H1 (cell line): ENCODE data around the gene PDE3A. TPM values are rescaled to one million over a fixed set of nuclear protein-coding genes. Genes with fewer than 3 reads are reported as not detected.

ENCODE experiments used
- CTCF ChIA-PET: fragments of 300-600 bp; sonication (Branson Sonifier 250); formaldehyde crosslinking; loops from one replicate; lab custom pipeline; 2021; ENCODE audit not compliant: partially characterized antibody; lab: Charles Lee
- POLR2A ChIA-PET: fragments of 300-600 bp; sonication (Branson Sonifier 250); formaldehyde crosslinking; loops from one replicate; lab custom pipeline; 2021; ENCODE audit warnings: inconsistent platforms; ENCODE audit not compliant: partially characterized antibody; lab: Charles Lee
- DNase-seq, 2 experiments: peaks; one replicate each; pipeline versions ENCODE4 v3.0.0 to v3.0.0-alpha.2; 2010 to 2022; ENCODE audit warnings: low spot score in 2 of 2, low read depth in 1 of 2, mixed read lengths in 1 of 2
- FAIRE-seq: peaks from 2 replicates; lab custom pipeline; 2011; peaks lifted over from hg19 to GRCh38; lab: Jason Lieb, UNC
- H2AFZ ChIP-seq: 2 replicates; pipeline ENCODE4 v1.8.1; 2012; ENCODE audit warnings: low read length, inconsistent platforms
- H2AK5ac ChIP-seq: 2 replicates; pipeline ENCODE4 v1.6.1; 2013; ENCODE audit warnings: low read depth, low read length
- H2BK120ac ChIP-seq: replicated peaks from 2 replicates; pipeline ENCODE3; 2013; ENCODE audit warnings: low read depth, low read length, inconsistent platforms
- H2BK12ac ChIP-seq: 2 replicates; pipeline ENCODE4 v1.6.1; 2013; ENCODE audit warnings: low read depth, low read length
- H2BK15ac ChIP-seq: 2 replicates; pipeline ENCODE4 v1.6.1; 2013; ENCODE audit warnings: low read length
- H2BK20ac ChIP-seq: 2 replicates; pipeline ENCODE4 v1.6.1; 2013; ENCODE audit warnings: low read length
- H2BK5ac ChIP-seq: 2 replicates; pipeline ENCODE4 v1.6.1; 2013; ENCODE audit warnings: low read depth, low read length
- H3K14ac ChIP-seq: 2 replicates; pipeline ENCODE4 v1.6.1; 2013; ENCODE audit warnings: inconsistent platforms; ENCODE audit not compliant: insufficient read length
- H3K18ac ChIP-seq: 2 replicates; pipeline ENCODE4 v1.6.1; 2013; ENCODE audit warnings: low read length; ENCODE audit errors: extremely low read depth
- H3K23ac ChIP-seq: 2 replicates; pipeline ENCODE4 v1.6.1; 2013; ENCODE audit warnings: inconsistent platforms; ENCODE audit not compliant: insufficient read length
- H3K23me2 ChIP-seq: 2 replicates; pipeline ENCODE4 v1.6.1; 2013; ENCODE audit warnings: low read depth, low read length
- H3K27ac ChIP-seq: 2 replicates; pipeline ENCODE4 v1.6.1; 2011; ENCODE audit warnings: low read depth, low read length, inconsistent platforms
- H3K27me3 ChIP-seq, 4 experiments: replicated peaks in 1 of 4; 1 replicate in 1 of 4; 2 replicates in 3 of 4; pipeline versions ENCODE4 v1.6.1 to v1.8.1; 2011 to 2013; ENCODE audit warnings: low read length in 3 of 4, mild to moderate bottlenecking in 3 of 4, inconsistent platforms in 2 of 4, mixed read lengths in 2 of 4, moderate library complexity in 1 of 4; ENCODE audit not compliant: control insufficient read depth in 3 of 4, insufficient read depth in 3 of 4; ENCODE audit errors: extremely low read depth in 1 of 4
- H3K36me3 ChIP-seq, 4 experiments: 2 replicates each; pipeline versions ENCODE4 v1.6.1 to v1.8.1; 2011 to 2013; ENCODE audit warnings: mild to moderate bottlenecking in 4 of 4, low read length in 3 of 4, moderate library complexity in 2 of 4, control low read depth in 1 of 4, inconsistent platforms in 1 of 4; ENCODE audit not compliant: insufficient read depth in 4 of 4, control insufficient read depth in 2 of 4
- H3K4ac ChIP-seq: replicated peaks from 2 replicates; pipeline ENCODE3; 2013; ENCODE audit warnings: low read length, low read depth, mixed read lengths, inconsistent platforms; ENCODE audit not compliant: insufficient read length
- H3K4me1 ChIP-seq, 4 experiments: replicated peaks in 1 of 4; 1 replicate in 1 of 4; 2 replicates in 3 of 4; pipeline versions ENCODE4 v1.6.1 to v1.8.1; 2011 to 2013; ENCODE audit warnings: low read length in 3 of 4, inconsistent platforms in 2 of 4, mixed read lengths in 1 of 4; ENCODE audit not compliant: insufficient read depth in 4 of 4, control insufficient read depth in 3 of 4
- H3K4me2 ChIP-seq, 2 experiments: 2 replicates each; pipeline versions ENCODE4 v1.6.1 to v1.8.1; 2011 to 2013; ENCODE audit warnings: low read depth in 2 of 2, low read length in 2 of 2, control low read depth in 1 of 2, inconsistent platforms in 1 of 2, mild to moderate bottlenecking in 1 of 2; ENCODE audit not compliant: insufficient read depth in 1 of 2
- H3K4me3 ChIP-seq, 4 experiments: fragments of 200-600, 300-600 bp in 1 of 4; sonication (generic), shearing (Covaris generic), sonication (Bioruptor Twin) in 1 of 4; 2 replicates each; pipeline versions ENCODE4 v1.5.1 to v1.8.1; 2011 to 2016; ENCODE audit warnings: low read length in 4 of 4, low read depth in 3 of 4, control low read depth in 2 of 4, inconsistent platforms in 2 of 4, mild to moderate bottlenecking in 2 of 4, mixed read lengths in 1 of 4, moderate library complexity in 1 of 4; ENCODE audit not compliant: insufficient read depth in 2 of 4; ENCODE audit errors: extremely low read depth in 1 of 4
- H3K56ac ChIP-seq: replicated peaks from 2 replicates; pipeline ENCODE3; 2013; ENCODE audit warnings: low read depth, mild to moderate bottlenecking, mixed read lengths, low read length, inconsistent platforms; ENCODE audit not compliant: insufficient read length
- H3K79me1 ChIP-seq: 2 replicates; pipeline ENCODE4 v1.6.1; 2013; ENCODE audit warnings: low read depth, low read length, control low read depth
- H3K79me2 ChIP-seq, 2 experiments: 2 replicates each; pipeline versions ENCODE4 v1.6.1 to v1.8.1; 2012 to 2013; ENCODE audit warnings: low read length in 2 of 2, mild to moderate bottlenecking in 2 of 2, inconsistent platforms in 1 of 2; ENCODE audit not compliant: insufficient read depth in 2 of 2, control insufficient read depth in 1 of 2
- H3K9ac ChIP-seq, 4 experiments: replicated peaks in 1 of 4; 1 replicate in 1 of 4; 2 replicates in 3 of 4; pipeline versions ENCODE4 v1.6.1 to v1.8.1; 2011 to 2013; ENCODE audit warnings: low read depth in 3 of 4, low read length in 3 of 4, control low read depth in 2 of 4, mild to moderate bottlenecking in 2 of 4, moderate library complexity in 2 of 4, inconsistent platforms in 1 of 4; ENCODE audit errors: extremely low read depth in 1 of 4
- H3K9me3 ChIP-seq, 2 experiments: 2 replicates each; pipeline versions ENCODE4 v1.6.1 to v1.8.1; 2012 to 2013; ENCODE audit warnings: mild to moderate bottlenecking in 2 of 2, moderate library complexity in 2 of 2, control low read depth in 1 of 2, inconsistent platforms in 1 of 2, low read depth in 1 of 2, low read length in 1 of 2, mixed read lengths in 1 of 2; ENCODE audit not compliant: insufficient read depth in 2 of 2
- H4K20me1 ChIP-seq, 2 experiments: replicated peaks in 1 of 2; 2 replicates each; pipeline versions ENCODE3 to v1.8.1; 2011 to 2013; ENCODE audit warnings: inconsistent platforms in 2 of 2, low read length in 2 of 2, mild to moderate bottlenecking in 1 of 2; ENCODE audit not compliant: insufficient read depth in 2 of 2, control insufficient read depth in 1 of 2
- H4K5ac ChIP-seq: 2 replicates; pipeline ENCODE4 v1.6.1; 2013; ENCODE audit warnings: low read length, low read depth, mixed read lengths, inconsistent platforms; ENCODE audit not compliant: insufficient read length
- H4K8ac ChIP-seq: 2 replicates; pipeline ENCODE4 v1.8.0; 2013; ENCODE audit warnings: mild to moderate bottlenecking, moderate library complexity, low read length, inconsistent platforms; ENCODE audit not compliant: insufficient read depth; ENCODE audit errors: extremely low read depth
- H4K91ac ChIP-seq: replicated peaks from 2 replicates; pipeline ENCODE3; 2013; ENCODE audit warnings: low read length, mixed read lengths, inconsistent platforms; ENCODE audit not compliant: insufficient read length
- ATF2 ChIP-seq: IDR thresholded peaks from 2 replicates; pipeline ENCODE4 v1.6.1; 2012; ENCODE audit warnings: low read length, inconsistent platforms
- CEBPB ChIP-seq: IDR thresholded peaks from 2 replicates; pipeline ENCODE4 v1.6.1; 2012; ENCODE audit warnings: low read depth, low read length
- CREB1 ChIP-seq: IDR thresholded peaks from 2 replicates; pipeline ENCODE4 v1.6.1; 2012; ENCODE audit warnings: inconsistent platforms
- E2F6 ChIP-seq: IDR thresholded peaks from 2 replicates; pipeline ENCODE4 v1.6.1; 2012; ENCODE audit warnings: inconsistent platforms
- EP300 ChIP-seq, 2 experiments: IDR thresholded peaks; 1 replicate in 1 of 2; 2 replicates in 1 of 2; pipeline ENCODE4 v1.6.1; 2011 to 2012; ENCODE audit warnings: low read depth in 2 of 2, low read length in 2 of 2, mild to moderate bottlenecking in 2 of 2, borderline replicate concordance in 1 of 2, inconsistent platforms in 1 of 2, moderate library complexity in 1 of 2
- MAFK ChIP-seq: IDR thresholded peaks from 2 replicates; pipeline ENCODE4 v1.6.1; 2012; ENCODE audit warnings: low read depth, mild to moderate bottlenecking, improper control_type of control experiment, low read length
- POU5F1 ChIP-seq: IDR thresholded peaks from 2 replicates; pipeline ENCODE4 v1.6.1; 2011; ENCODE audit warnings: low read depth, mild to moderate bottlenecking, low read length, moderate library complexity
- RAD21 ChIP-seq, 2 experiments: IDR thresholded peaks in 1 of 2; conservative IDR thresholded peaks in 1 of 2; 2 replicates each; pipeline ENCODE4 v1.6.1; 2011; ENCODE audit warnings: low read depth in 2 of 2, low read length in 2 of 2, improper control_type of control experiment in 1 of 2, inconsistent platforms in 1 of 2, mild to moderate bottlenecking in 1 of 2, moderate library complexity in 1 of 2
- SIN3A ChIP-seq, 2 experiments: IDR thresholded peaks in 1 of 2; conservative IDR thresholded peaks in 1 of 2; 2 replicates each; pipeline ENCODE4 v1.6.1; 2011 to 2012; ENCODE audit warnings: low read length in 2 of 2, improper control_type of control experiment in 1 of 2, low read depth in 1 of 2, mild to moderate bottlenecking in 1 of 2
- SP1 ChIP-seq: IDR thresholded peaks from 2 replicates; pipeline ENCODE4 v1.6.1; 2011; ENCODE audit warnings: low read depth, low read length
- WGBS, 2 experiments: shearing (Covaris generic) in 1 of 2; methylation state at CpG; one replicate each; pipeline versions ENCODE4 v1.1.6 to v1.1.7; 2013 to 2015; ENCODE audit warnings: low lambda C conversion rate in 2 of 2, mixed read lengths in 2 of 2, inconsistent platforms in 1 of 2, low coverage in 1 of 2, missing lambda C conversion rate in 1 of 2; ENCODE audit not compliant: insufficient replicate concordance in 2 of 2, insufficient coverage in 1 of 2, insufficient read length in 1 of 2; ENCODE audit errors: extremely low coverage in 1 of 2, missing lambda C conversion rate in 1 of 2; 5-methylcytosine and 5-hydroxymethylcytosine counted together
- polyA plus RNA-seq, 7 experiments: library from polyadenylated mRNA; depleted of rRNA in 3 of 7; stranded (reverse) in 5 of 7; unstranded in 2 of 7; fragments of >200 nt in 5 of 7; fragments of 200-250 nt in 2 of 7; gene quantifications; 1 replicate in 5 of 7; 2 replicates in 1 of 7; 4 replicates in 1 of 7; pipeline versions ENCODE4 v1.2.1 to v1.2.3, GENCODE V29; 2011 to 2013; ENCODE audit warnings: missing spikeins in 2 of 7, mixed read lengths in 2 of 7
- total RNA-seq: library from RNA; stranded (reverse); fragmentation: NEBNext Ultra II Directional; extraction: Animal tissue kit (Norgen Biotek cat#: 25700); gene quantifications from 2 replicates; pipeline ENCODE4 v1.2.1, GENCODE V29; 2021

The PDE3A gene
- total and polyA plus RNA-seq, 2 of the 8 experiments (the other 6 are each of a cell fraction or from before 2014, with no cell fraction given): 1.4 to 3.4 TPM

GRCh38 chr12:20455001-20455706 lies 86.8 kb downstream of the PDE3A start:
- H3K27ac ChIP-seq: no peak overlapping the region
- DNase-seq: no peak
- no peak overlapping the region for H3K4me3 ChIP-seq
- H3K18ac ChIP-seq: no peak overlapping the region
- H3K56ac ChIP-seq: no peak overlapping the region
- no peak for FAIRE-seq
- CTCF ChIA-PET: interaction anchor here (0.9 kb wide), 1 partner anchor 14 kb away, joined by 4 read pairs; no protein-coding TSS in a partner anchor
- H3K79me1 ChIP-seq: no peaks in the 10 kb centered on the region
- no peak overlapping the region for H3K4me2 ChIP-seq
- no peak overlapping the region for H2BK15ac ChIP-seq
- no peak overlapping the region for H3K9ac ChIP-seq
- POLR2A ChIA-PET: no interaction called here
- no peaks in the 10 kb centered on the region for H3K23me2 ChIP-seq
- no peak overlapping the region for H2BK120ac ChIP-seq
- no peak overlapping the region for H2BK12ac ChIP-seq
- no peaks in the 10 kb centered on the region for H3K9me3 ChIP-seq
- no peaks in the 10 kb centered on the region; a peak in 1 of 7 replicates for H3K4me1 ChIP-seq
- H2BK5ac ChIP-seq: no peak overlapping the region
- no peak overlapping the region for H4K5ac ChIP-seq
- no peak overlapping the region for H2BK20ac ChIP-seq
- no peaks in the 10 kb centered on the region for H4K20me1 ChIP-seq
- no peak overlapping the region for H2AK5ac ChIP-seq
- 90% methylated on average over 4 of the region's 4 CpGs; no CpG with 5 or more reads in 1 of the 2 experiments for WGBS, 2 experiments
- no peak overlapping the region for H2AFZ ChIP-seq
- H3K79me2 ChIP-seq: no peaks in the 10 kb centered on the region
- no peak overlapping the region for H3K23ac ChIP-seq
- no peaks in the 10 kb centered on the region for H3K36me3 ChIP-seq
- no peak overlapping the region for H3K4ac ChIP-seq
- no peaks in the 10 kb centered on the region for H3K27me3 ChIP-seq
- H4K8ac ChIP-seq: no peak overlapping the region
- H3K14ac ChIP-seq: no peak overlapping the region
- no peak overlapping the region for H4K91ac ChIP-seq
- TF ChIP-seq CREB1 (no peak), RAD21 (IDR thresholded peaks at IDR 0.05 in 1 of 2, conservative IDR thresholded peaks at IDR 0.05 in 1 of 2; ENCODE audit: low read depth in 2 of 2, low read length in 2 of 2) (no peak), ATF2 (no peak), CEBPB (no peak), SP1 (no peak), SIN3A (conservative IDR thresholded peaks at IDR 0.05 in 1 of 2, IDR thresholded peaks at IDR 0.05 in 1 of 2; ENCODE audit: low read depth in 1 of 2, low read length in 2 of 2) (no peak), MAFK (no peak), E2F6 (no peak), POU5F1 (no peak), EP300 (IDR thresholded peaks at IDR 0.05; ENCODE audit: borderline replicate concordance in 1 of 2, low read depth in 2 of 2, low read length in 2 of 2) (no peak)
